ENCODE data around the gene PAGE4.

Gene PAGE4

DNA sequence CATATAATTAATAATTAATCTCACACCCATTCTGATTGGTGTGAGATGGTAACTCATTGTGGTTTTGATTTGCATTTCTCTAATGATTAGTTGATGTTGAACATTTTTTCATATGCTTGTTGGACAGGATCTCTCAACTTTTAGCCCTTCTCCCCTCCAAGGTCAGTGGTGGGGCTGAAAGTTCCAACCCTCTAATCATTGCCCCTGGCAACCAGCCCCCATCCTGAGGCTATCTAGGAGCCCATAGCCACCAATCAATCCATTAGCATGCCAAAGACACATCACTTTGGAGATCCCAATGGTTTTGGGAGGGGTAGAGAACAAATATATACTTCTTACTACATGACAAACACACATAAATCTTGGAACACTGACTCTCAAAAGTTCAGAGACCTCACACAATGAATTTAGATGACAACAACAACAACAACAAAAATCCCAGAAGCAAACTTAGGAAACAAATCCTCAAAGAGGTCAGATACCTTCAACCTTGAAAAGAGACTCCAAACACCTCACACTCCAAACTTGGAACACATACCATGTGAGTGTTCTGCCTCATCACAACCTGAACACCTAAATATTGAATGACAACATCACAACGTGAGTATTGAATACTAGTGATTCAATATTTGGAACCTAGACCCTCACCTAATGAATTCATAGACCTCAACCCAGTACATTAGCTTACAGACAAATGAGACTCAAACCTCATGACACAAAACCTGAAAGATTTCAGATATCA, 19.0 kb upstream of the PAGE4 start:
- TF ChIP-seq ARNTL (CRISPR knock-in tag; IDR thresholded peaks at IDR 0.05; ENCODE audit: borderline replicate concordance, low read depth) (no peak), CREB5 (CRISPR knock-in tag; IDR thresholded peaks at IDR 0.05; ENCODE audit: low read depth) (no peak), SNAI2 (CRISPR knock-in tag; IDR thresholded peaks at IDR 0.05) (no peak), RARB (CRISPR knock-in tag; IDR thresholded peaks at IDR 0.05) (no peak), ZFP3 (CRISPR knock-in tag; IDR thresholded peaks at IDR 0.05) (no peak)
- TF ChIP-seq, protein P1, sequence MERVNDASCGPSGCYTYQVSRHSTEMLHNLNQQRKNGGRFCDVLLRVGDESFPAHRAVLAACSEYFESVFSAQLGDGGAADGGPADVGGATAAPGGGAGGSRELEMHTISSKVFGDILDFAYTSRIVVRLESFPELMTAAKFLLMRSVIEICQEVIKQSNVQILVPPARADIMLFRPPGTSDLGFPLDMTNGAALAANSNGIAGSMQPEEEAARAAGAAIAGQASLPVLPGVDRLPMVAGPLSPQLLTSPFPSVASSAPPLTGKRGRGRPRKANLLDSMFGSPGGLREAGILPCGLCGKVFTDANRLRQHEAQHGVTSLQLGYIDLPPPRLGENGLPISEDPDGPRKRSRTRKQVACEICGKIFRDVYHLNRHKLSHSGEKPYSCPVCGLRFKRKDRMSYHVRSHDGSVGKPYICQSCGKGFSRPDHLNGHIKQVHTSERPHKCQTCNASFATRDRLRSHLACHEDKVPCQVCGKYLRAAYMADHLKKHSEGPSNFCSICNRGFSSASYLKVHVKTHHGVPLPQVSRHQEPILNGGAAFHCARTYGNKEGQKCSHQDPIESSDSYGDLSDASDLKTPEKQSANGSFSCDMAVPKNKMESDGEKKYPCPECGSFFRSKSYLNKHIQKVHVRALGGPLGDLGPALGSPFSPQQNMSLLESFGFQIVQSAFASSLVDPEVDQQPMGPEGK (CRISPR knock-in tag; IDR thresholded peaks at IDR 0.05; ENCODE audit: borderline replicate concordance): no peak

GRCh38 chrX:49812177-49812576, 16.9 kb upstream of the PAGE4 start:
- no peak for ATAC-seq
- no peak for TF ChIP-seq SNAI2 (CRISPR knock-in tag; IDR thresholded peaks at IDR 0.05)
- no peak for TF ChIP-seq BACH2 (CRISPR knock-in tag; IDR thresholded peaks at IDR 0.05; ENCODE audit: borderline replicate concordance)
- TF ChIP-seq CSDC2 (CRISPR knock-in tag; IDR thresholded peaks at IDR 0.05): no peak
- no peak for TF ChIP-seq ARNTL (CRISPR knock-in tag; IDR thresholded peaks at IDR 0.05; ENCODE audit: borderline replicate concordance, low read depth)
- TF ChIP-seq OSR1 (CRISPR knock-in tag; IDR thresholded peaks at IDR 0.05): no peak
- TF ChIP-seq ESRRG (CRISPR knock-in tag; IDR thresholded peaks at IDR 0.05): no peak
- TF ChIP-seq ZNF70 (CRISPR knock-in tag; IDR thresholded peaks at IDR 0.05): no peak
- TF ChIP-seq GLIS3 (CRISPR knock-in tag; IDR thresholded peaks at IDR 0.05): no peak
- no peak for TF ChIP-seq PPARA (CRISPR knock-in tag; IDR thresholded peaks at IDR 0.05; ENCODE audit: borderline replicate concordance)
- TF ChIP-seq ZFP3 (CRISPR knock-in tag; IDR thresholded peaks at IDR 0.05): no peak
- no peak for TF ChIP-seq ZNF565 (CRISPR knock-in tag; conservative IDR thresholded peaks at IDR 0.05; ENCODE audit: low read depth)
- no peak for TF ChIP-seq POU6F1 (CRISPR knock-in tag; IDR thresholded peaks at IDR 0.05; ENCODE audit: borderline replicate concordance, low read depth)

More for the DNA sequence above, 19.0 kb upstream of the PAGE4 start:
- no peak for ATAC-seq

DNA sequence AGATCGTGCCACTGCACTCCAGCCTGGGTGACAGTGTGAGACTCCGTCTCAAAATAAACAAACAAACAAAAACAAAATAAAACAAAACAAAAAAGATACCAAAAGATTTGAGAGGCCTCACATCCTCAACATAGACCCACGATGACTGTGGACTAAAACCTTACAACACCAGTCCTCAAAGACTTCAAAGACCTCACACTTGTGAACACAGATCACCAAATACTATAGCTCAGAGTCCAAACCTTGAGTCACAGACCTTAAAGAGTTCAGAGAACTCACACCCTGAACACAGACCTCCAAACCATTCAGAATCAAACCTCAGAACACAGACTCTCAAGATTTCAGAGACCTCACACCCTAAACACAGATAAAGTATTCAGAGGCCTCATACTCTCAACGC, 12.7 kb upstream of the PAGE4 start:
- ATAC-seq: no peak
- TF ChIP-seq ESRRG (CRISPR knock-in tag; IDR thresholded peaks at IDR 0.05): no peak

DNA sequence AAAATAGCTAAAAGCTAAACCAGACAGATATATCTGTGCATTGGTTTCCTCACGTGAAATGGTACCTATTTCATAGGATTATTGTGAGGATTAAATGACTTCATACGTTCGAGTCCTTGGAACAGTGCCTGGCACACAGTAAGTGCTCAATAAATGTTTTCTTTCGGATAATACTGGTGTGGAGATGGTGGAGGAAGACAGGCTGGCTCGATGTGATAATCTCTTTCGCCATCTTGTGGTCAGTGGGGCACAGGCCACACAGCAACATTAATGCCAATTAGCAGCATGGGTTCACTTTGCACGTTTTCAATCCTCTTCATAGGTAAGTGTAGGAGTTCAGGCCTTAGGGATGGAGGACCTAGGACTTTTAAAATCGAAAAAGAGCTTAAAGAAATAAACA, 9.3 kb downstream of the PAGE4 start:
- ATAC-seq: peak; percentile 91
- TF ChIP-seq GLIS3 (CRISPR knock-in tag; IDR thresholded peaks at IDR 0.05): no peak

- TF ChIP-seq ISL1 (CRISPR knock-in tag; IDR thresholded peaks at IDR 0.05): no peak
- no peak for TF ChIP-seq ZFP3 (CRISPR knock-in tag; IDR thresholded peaks at IDR 0.05)
- TF ChIP-seq ZC3H10 (CRISPR knock-in tag; IDR thresholded peaks at IDR 0.05): no peak
- TF ChIP-seq, protein P1 (CRISPR knock-in tag; IDR thresholded peaks at IDR 0.05; ENCODE audit: borderline replicate concordance): no peak
- TF ChIP-seq ZNF565 (CRISPR knock-in tag; conservative IDR thresholded peaks at IDR 0.05; ENCODE audit: low read depth): no peak
- no peak for TF ChIP-seq CSRNP3 (CRISPR knock-in tag; IDR thresholded peaks at IDR 0.05)
- no peak for TF ChIP-seq ZNF8 (CRISPR knock-in tag; IDR thresholded peaks at IDR 0.05)
- TF ChIP-seq RARB (CRISPR knock-in tag; IDR thresholded peaks at IDR 0.05): no peak
- TF ChIP-seq POU6F1 (CRISPR knock-in tag; IDR thresholded peaks at IDR 0.05; ENCODE audit: borderline replicate concordance, low read depth): no peak
- no peak for TF ChIP-seq OSR1 (CRISPR knock-in tag; IDR thresholded peaks at IDR 0.05)
- TF ChIP-seq SNAI2 (CRISPR knock-in tag; IDR thresholded peaks at IDR 0.05): no peak
- no peak for TF ChIP-seq ZNF70 (CRISPR knock-in tag; IDR thresholded peaks at IDR 0.05)
- no peak for TF ChIP-seq ESRRG (CRISPR knock-in tag; IDR thresholded peaks at IDR 0.05)
- no peak for TF ChIP-seq ZFP30 (CRISPR knock-in tag; IDR thresholded peaks at IDR 0.05)
- no peak for TF ChIP-seq GLIS3 (CRISPR knock-in tag; IDR thresholded peaks at IDR 0.05)
- TF ChIP-seq CREB5 (CRISPR knock-in tag; IDR thresholded peaks at IDR 0.05; ENCODE audit: low read depth): no peak
- no peak for TF ChIP-seq PPARA (CRISPR knock-in tag; IDR thresholded peaks at IDR 0.05; ENCODE audit: borderline replicate concordance)
- peak; percentile 77 for ATAC-seq
Observed at GRCh38 chrX:49840679-49841078, 11.6 kb downstream of the PAGE4 start.

Measured in SK-N-SH treated with all-trans-retinoic acid at 6 μM for 48 hours (cell line).